Measurements from ENCODE around the gene TTC13.

The TTC13 gene

GRCh38 chr1:230892018-230892491 is 86.6 kb downstream of the TTC13 start:
- no peak overlapping the region for H3K27ac ChIP-seq (ENCODE audit: low read depth, low read length)
- no peak overlapping the region for H3K4me3 ChIP-seq (ENCODE audit: low read length)
- H3K9ac ChIP-seq (ENCODE audit: low read depth, low read length), result no peak overlapping the region
- 96% methylated on average over 6 of the region's 6 CpGs for WGBS
- no peaks in the 10 kb centered on the region for H3K27me3 ChIP-seq (ENCODE audit: insufficient read depth, low read length)
- no peaks in the 10 kb centered on the region for H3K36me3 ChIP-seq (ENCODE audit: insufficient read depth, low read length)
- peaks cover 6% of the 10 kb centered on the region; the same call in 1 of the 2 replicates for H3K4me1 ChIP-seq (ENCODE audit: insufficient read depth, low read length)
- no peaks in the 10 kb centered on the region for H3K9me3 ChIP-seq (ENCODE audit: insufficient read depth, low read depth, low read length)

DNA sequence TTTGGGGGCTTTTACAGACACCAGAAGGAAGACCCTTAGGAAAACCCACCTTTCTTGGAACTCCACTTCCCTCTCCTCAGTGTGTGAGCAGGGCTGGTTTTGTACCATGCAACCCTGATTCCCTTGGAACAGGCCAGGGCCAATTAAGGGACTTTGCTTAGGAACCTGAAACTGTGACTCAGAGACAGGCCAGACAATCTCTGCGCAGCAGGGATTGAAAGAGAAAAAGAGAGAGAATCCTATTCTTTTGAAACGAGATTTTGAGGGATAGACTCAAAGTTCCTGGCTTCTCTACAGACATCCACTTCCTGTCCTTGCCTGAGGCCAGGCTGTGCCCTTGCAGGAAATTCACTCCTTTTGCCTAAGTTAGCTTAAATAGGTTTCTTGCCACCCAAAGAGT is 87.2 kb downstream of the TTC13 start:
- Histone ChIP-seq H3K9me3 (ENCODE audit: insufficient read depth, low read depth, low read length) (no peaks in the 10 kb centered on the region), H3K36me3 (ENCODE audit: insufficient read depth, low read length) (no peaks in the 10 kb centered on the region), H3K4me3 (ENCODE audit: low read length) (no peak overlapping the region), H3K9ac (ENCODE audit: low read depth, low read length) (no peak overlapping the region), H3K4me1 (ENCODE audit: insufficient read depth, low read length) (peaks cover 6% of the 10 kb centered on the region; the same call in 1 of the 2 replicates), H3K27ac (ENCODE audit: low read depth, low read length) (no peak overlapping the region), H3K27me3 (ENCODE audit: insufficient read depth, low read length) (no peaks in the 10 kb centered on the region)
- 55% methylated on average over 2 of the region's 2 CpGs for WGBS

DNA sequence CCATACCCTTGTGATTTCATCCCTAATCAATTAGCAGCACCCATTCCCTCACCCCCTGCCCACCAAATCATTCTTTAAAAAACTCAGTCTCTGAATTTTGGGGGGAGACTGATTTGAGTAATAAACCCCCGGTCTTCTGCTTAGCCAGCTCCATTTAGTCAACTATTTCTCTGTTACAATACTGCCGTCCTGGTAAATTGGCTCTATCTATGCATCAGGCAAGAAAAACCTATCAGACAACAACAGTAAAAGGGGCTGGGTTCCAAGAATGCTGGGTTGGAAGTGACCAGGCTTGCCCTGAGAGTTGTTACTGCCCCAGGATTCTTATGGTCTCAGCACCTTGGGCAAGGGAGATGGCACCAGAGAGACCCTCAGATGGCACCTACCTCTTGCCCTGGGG is 94.0 kb downstream of the TTC13 start:
- WGBS, result 88% methylated on average over 2 of the region's 2 CpGs
- no peaks in the 10 kb centered on the region for H3K36me3 ChIP-seq (ENCODE audit: insufficient read depth, low read length)
- H3K4me3 ChIP-seq (ENCODE audit: low read length), result no peak overlapping the region
- no peaks in the 10 kb centered on the region for H3K27me3 ChIP-seq (ENCODE audit: insufficient read depth, low read length)
- H3K4me1 ChIP-seq (ENCODE audit: insufficient read depth, low read length), result no peaks in the 10 kb centered on the region
- no peak overlapping the region for H3K27ac ChIP-seq (ENCODE audit: low read depth, low read length)
- no peak overlapping the region for H3K9ac ChIP-seq (ENCODE audit: low read depth, low read length)
- H3K9me3 ChIP-seq (ENCODE audit: insufficient read depth, low read depth, low read length), result no peaks in the 10 kb centered on the region

DNA sequence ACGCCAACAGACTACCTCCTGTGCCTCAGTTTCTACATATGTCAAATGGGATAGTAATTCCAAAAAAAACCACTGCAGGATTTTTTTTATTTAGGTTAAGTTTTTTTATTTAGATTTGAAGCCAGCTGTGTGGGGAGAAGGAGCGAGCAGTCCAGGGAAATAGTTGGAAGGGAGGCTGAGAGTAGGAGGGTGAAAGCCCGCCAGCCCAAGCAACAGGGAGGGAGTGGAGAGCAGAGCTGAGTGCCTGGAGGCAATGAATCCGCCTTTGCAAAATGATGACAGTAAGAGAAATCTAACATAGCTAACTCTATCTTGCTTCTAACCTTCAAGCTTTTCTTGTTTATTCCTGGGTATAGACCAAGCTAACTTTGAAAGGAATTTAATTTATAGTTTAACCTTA is 94.7 kb downstream of the TTC13 start:
- WGBS, result 96% methylated on average over 4 of the region's 4 CpGs
- H3K9ac ChIP-seq (ENCODE audit: low read depth, low read length), result no peak overlapping the region
- H3K4me3 ChIP-seq (ENCODE audit: low read length), result no peak overlapping the region
- no peaks in the 10 kb centered on the region for H3K36me3 ChIP-seq (ENCODE audit: insufficient read depth, low read length)
- no peaks in the 10 kb centered on the region for H3K27me3 ChIP-seq (ENCODE audit: insufficient read depth, low read length)
- H3K27ac ChIP-seq (ENCODE audit: low read depth, low read length), result no peak overlapping the region
- no peaks in the 10 kb centered on the region for H3K9me3 ChIP-seq (ENCODE audit: insufficient read depth, low read depth, low read length)
- peaks cover under 1% of the 10 kb centered on the region; the same call in 1 of the 2 replicates for H3K4me1 ChIP-seq (ENCODE audit: insufficient read depth, low read length)

GRCh38 chr1:230879778-230880177 is 98.9 kb downstream of the TTC13 start:
- H3K27me3 ChIP-seq (ENCODE audit: insufficient read depth, low read length), result no peaks in the 10 kb centered on the region
- no peaks in the 10 kb centered on the region for H3K36me3 ChIP-seq (ENCODE audit: insufficient read depth, low read length)
- no peak overlapping the region for H3K27ac ChIP-seq (ENCODE audit: low read depth, low read length)
- H3K4me3 ChIP-seq (ENCODE audit: low read length), result no peak overlapping the region
- 57% methylated on average over 6 of the region's 8 CpGs for WGBS
- peaks cover 5% of the 10 kb centered on the region; the same call in 1 of the 2 replicates for H3K4me1 ChIP-seq (ENCODE audit: insufficient read depth, low read length)
- no peaks in the 10 kb centered on the region for H3K9me3 ChIP-seq (ENCODE audit: insufficient read depth, low read depth, low read length)
- no peak overlapping the region for H3K9ac ChIP-seq (ENCODE audit: low read depth, low read length)

- no peaks in the 10 kb centered on the region for H3K9me3 ChIP-seq (ENCODE audit: insufficient read depth, low read depth, low read length)
- H3K9ac ChIP-seq (ENCODE audit: low read depth, low read length), result no peak overlapping the region
- peaks cover 5% of the 10 kb centered on the region; the same call in 1 of the 2 replicates for H3K4me1 ChIP-seq (ENCODE audit: insufficient read depth, low read length)
- 71% methylated on average over 4 of the region's 5 CpGs for WGBS
- H3K36me3 ChIP-seq (ENCODE audit: insufficient read depth, low read length), result no peaks in the 10 kb centered on the region
- no peaks in the 10 kb centered on the region for H3K27me3 ChIP-seq (ENCODE audit: insufficient read depth, low read length)
- no peak overlapping the region for H3K27ac ChIP-seq (ENCODE audit: low read depth, low read length)
- H3K4me3 ChIP-seq (ENCODE audit: low read length), result no peak overlapping the region
Measured at GRCh38 chr1:230878591-230878990, 100.1 kb downstream of the TTC13 start.

- WGBS, result 97% methylated on average over 4 of the region's 4 CpGs
- Histone ChIP-seq H3K9ac (ENCODE audit: low read depth, low read length) (no peak overlapping the region), H3K4me3 (ENCODE audit: low read length) (no peak overlapping the region), H3K27me3 (ENCODE audit: insufficient read depth, low read length) (no peaks in the 10 kb centered on the region), H3K4me1 (ENCODE audit: insufficient read depth, low read length) (peaks cover 5% of the 10 kb centered on the region; the same call in 1 of the 2 replicates), H3K36me3 (ENCODE audit: insufficient read depth, low read length) (no peaks in the 10 kb centered on the region), H3K9me3 (ENCODE audit: insufficient read depth, low read depth, low read length) (no peaks in the 10 kb centered on the region), H3K27ac (ENCODE audit: low read depth, low read length) (no peak overlapping the region)
Measured at GRCh38 chr1:230877924-230878590, 100.6 kb downstream of the TTC13 start.

- Histone ChIP-seq H3K27ac (ENCODE audit: low read depth, low read length) (no peak overlapping the region), H3K27me3 (ENCODE audit: insufficient read depth, low read length) (no peaks in the 10 kb centered on the region), H3K4me3 (ENCODE audit: low read length) (no peak overlapping the region), H3K9me3 (ENCODE audit: insufficient read depth, low read depth, low read length) (no peaks in the 10 kb centered on the region), H3K4me1 (ENCODE audit: insufficient read depth, low read length) (peaks cover 5% of the 10 kb centered on the region; the same call in 1 of the 2 replicates), H3K9ac (ENCODE audit: low read depth, low read length) (no peak overlapping the region), H3K36me3 (ENCODE audit: insufficient read depth, low read length) (no peaks in the 10 kb centered on the region)
- WGBS, result 86% methylated on average over 14 of the region's 14 CpGs
Measured at GRCh38 chr1:230877146-230877923, 101.3 kb downstream of the TTC13 start.

DNA sequence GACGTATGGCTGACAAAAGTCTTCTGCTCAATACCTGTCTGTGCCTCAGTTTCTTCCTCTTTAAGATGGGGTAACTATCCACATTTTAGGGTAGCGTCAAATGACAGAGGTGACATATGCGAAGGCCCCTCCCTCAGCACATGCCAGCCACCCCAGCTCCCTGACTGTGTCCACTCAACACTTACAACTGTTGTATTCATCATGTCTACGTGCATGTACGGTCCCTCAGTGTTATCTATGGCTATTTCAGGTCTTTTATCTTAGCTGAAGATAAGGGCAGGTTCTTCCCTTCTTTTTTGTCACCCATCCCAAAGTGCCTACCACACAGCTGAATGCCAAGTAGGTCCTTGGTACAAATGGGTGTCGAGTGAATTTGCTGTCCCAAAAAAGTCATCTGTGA is 102.0 kb downstream of the TTC13 start:
- Histone ChIP-seq H3K4me3 (ENCODE audit: low read length) (no peak overlapping the region), H3K27me3 (ENCODE audit: insufficient read depth, low read length) (no peaks in the 10 kb centered on the region), H3K4me1 (ENCODE audit: insufficient read depth, low read length) (peaks cover 5% of the 10 kb centered on the region; the same call in 1 of the 2 replicates), H3K27ac (ENCODE audit: low read depth, low read length) (no peak overlapping the region), H3K9ac (ENCODE audit: low read depth, low read length) (no peak overlapping the region), H3K9me3 (ENCODE audit: insufficient read depth, low read depth, low read length) (no peaks in the 10 kb centered on the region), H3K36me3 (ENCODE audit: insufficient read depth, low read length) (no peaks in the 10 kb centered on the region)
- 89% methylated on average over 6 of the region's 6 CpGs for WGBS

DNA sequence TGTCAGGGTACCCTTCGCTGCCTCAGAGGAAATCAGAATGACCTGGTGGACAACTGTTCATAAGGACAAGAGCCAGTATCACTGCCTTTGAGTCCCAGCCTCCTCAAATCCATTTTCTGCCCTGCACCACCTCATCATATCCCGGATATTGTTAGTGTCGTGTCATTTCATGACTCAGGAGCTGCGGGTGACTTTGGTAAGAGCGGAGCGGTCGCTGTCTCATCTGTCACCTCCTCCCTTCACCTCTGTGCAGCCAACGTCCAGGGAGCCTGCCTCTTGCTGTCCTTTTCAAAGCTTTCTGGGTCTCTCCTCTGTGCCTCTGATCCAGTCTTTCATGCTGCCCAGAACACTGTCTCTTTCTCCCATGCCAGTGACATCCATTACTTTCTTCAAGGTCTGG is 103.3 kb downstream of the TTC13 start:
- no peak overlapping the region for H3K4me3 ChIP-seq (ENCODE audit: low read length)
- H3K9ac ChIP-seq (ENCODE audit: low read depth, low read length), result no peak overlapping the region
- H3K36me3 ChIP-seq (ENCODE audit: insufficient read depth, low read length), result no peaks in the 10 kb centered on the region
- H3K27me3 ChIP-seq (ENCODE audit: insufficient read depth, low read length), result no peaks in the 10 kb centered on the region
- H3K9me3 ChIP-seq (ENCODE audit: insufficient read depth, low read depth, low read length), result no peaks in the 10 kb centered on the region
- H3K27ac ChIP-seq (ENCODE audit: low read depth, low read length), result no peak overlapping the region
- WGBS, result 93% methylated on average over 8 of the region's 8 CpGs
- peaks cover 5% of the 10 kb centered on the region; the same call in 1 of the 2 replicates for H3K4me1 ChIP-seq (ENCODE audit: insufficient read depth, low read length)

DNA sequence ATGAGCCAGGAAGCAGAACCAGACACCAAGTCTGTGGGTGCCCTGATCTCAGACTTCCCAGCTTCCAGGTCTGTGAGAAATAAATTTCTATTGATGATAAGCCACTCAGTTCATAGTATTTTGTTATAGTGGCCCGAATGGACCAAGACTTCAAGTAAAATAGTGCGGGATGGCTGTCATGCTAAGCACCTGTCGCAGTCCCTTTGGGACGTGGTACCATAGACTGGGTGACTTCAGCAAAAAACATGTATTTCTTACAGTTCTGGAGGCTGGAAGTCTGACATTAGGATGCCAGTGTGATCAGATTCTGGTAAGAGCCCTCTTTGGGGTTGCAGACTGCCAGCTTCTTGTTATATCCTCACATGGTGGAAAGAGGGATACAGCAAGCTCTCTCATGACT is 107.7 kb downstream of the TTC13 start:
- peaks cover 10% of the 10 kb centered on the region for H3K27me3 ChIP-seq (ENCODE audit: insufficient read depth, low read length)
- WGBS, result 97% methylated on average over 4 of the region's 4 CpGs
- H3K9me3 ChIP-seq (ENCODE audit: insufficient read depth, low read depth, low read length), result no peaks in the 10 kb centered on the region
- no peak overlapping the region for H3K27ac ChIP-seq (ENCODE audit: low read depth, low read length)
- H3K4me3 ChIP-seq (ENCODE audit: low read length), result no peak overlapping the region
- H3K9ac ChIP-seq (ENCODE audit: low read depth, low read length), result no peak overlapping the region
- H3K4me1 ChIP-seq (ENCODE audit: insufficient read depth, low read length), result peaks cover 16% of the 10 kb centered on the region
- no peaks in the 10 kb centered on the region; the same call in 1 of the 2 replicates for H3K36me3 ChIP-seq (ENCODE audit: insufficient read depth, low read length)
